Measurements from ENCODE around the gene QPCT.

- TF ChIP-seq CTCF (IDR thresholded peaks at IDR 0.05) (no peak), POLR2A (IDR thresholded peaks at IDR 0.05) (no peak)
These were observed 18.8 kb upstream of the QPCT start for GRCh38 chr2:37325625-37326071.

All from esophagus squamous epithelium (tissue), 4 donors.